Neural cell (in vitro differentiated cells): ENCODE results near the gene PARM1. TPM values are rescaled to one million over a fixed set of nuclear protein-coding genes. Genes with fewer than 3 reads are reported as not detected.

Source experiments
- H2AFZ ChIP-seq: fragments of 200-600, 300-800 bp; sonication (generic), shearing (Covaris generic); 2 replicates; pipeline ENCODE4 v1.6.0; 2014; ENCODE audit warnings: low read depth, mild to moderate bottlenecking, antibody characterized with exemption, low read length, moderate library complexity
- H3F3A ChIP-seq: fragments of 200-600 bp; shearing (Covaris generic); 2 replicates; pipeline ENCODE4 v1.6.1; 2016; ENCODE audit warnings: mild to moderate bottlenecking, moderate library complexity, mixed read lengths, antibody characterized with exemption, low read length; ENCODE audit not compliant: insufficient read depth, poor library complexity, severe bottlenecking
- H3K27ac ChIP-seq: fragments of 200-600, 300-800 bp; sonication (generic), shearing (Covaris generic); 2 replicates; pipeline ENCODE4 v1.5.1; 2014; ENCODE audit warnings: mild to moderate bottlenecking, low read length, moderate library complexity
- H3K27me3 ChIP-seq: fragments of 300-800, 200-600 bp; sonication (generic), shearing (Covaris generic); 2 replicates; pipeline ENCODE4 v1.6.0; 2014; ENCODE audit warnings: mild to moderate bottlenecking, low read depth, low read length, moderate library complexity; ENCODE audit not compliant: insufficient read depth
- H3K36me3 ChIP-seq: fragments of 300-800, 200-600 bp; sonication (generic), shearing (Covaris generic); 2 replicates; pipeline ENCODE4 v1.5.1; 2014; ENCODE audit warnings: mild to moderate bottlenecking, antibody characterized with exemption, low read length, moderate library complexity; ENCODE audit not compliant: insufficient read depth
- H3K4me2 ChIP-seq: fragments of 300-800, 200-600 bp; sonication (generic), shearing (Covaris generic); 2 replicates; pipeline ENCODE4 v1.6.0; 2014; ENCODE audit warnings: mild to moderate bottlenecking, low read length
- H3K4me3 ChIP-seq: fragments of 300-800, 200-600 bp; sonication (generic), shearing (Covaris generic); 2 replicates; pipeline ENCODE4 v1.5.1; 2014; ENCODE audit warnings: mild to moderate bottlenecking, low read length, moderate library complexity
- H3K79me2 ChIP-seq: fragments of 200-600 bp; shearing (Covaris generic); replicated peaks from 2 replicates; pipeline ENCODE4 v1.6.0; 2014; ENCODE audit warnings: mild to moderate bottlenecking, low read length, moderate library complexity; ENCODE audit not compliant: insufficient read depth
- H3K9ac ChIP-seq: fragments of 300-800, 200-600 bp; sonication (generic), shearing (Covaris generic); 2 replicates; pipeline ENCODE4 v1.6.1; 2016; ENCODE audit warnings: mild to moderate bottlenecking, low read length, mixed read lengths
- H3K9me2 ChIP-seq: fragments of 200-600 bp; shearing (Covaris generic); 2 replicates; pipeline ENCODE4 v1.6.1; 2016; ENCODE audit warnings: mild to moderate bottlenecking, low read length, mixed read lengths; ENCODE audit not compliant: insufficient read depth
- H3K9me3 ChIP-seq: fragments of 200-600, 300-800 bp; sonication (generic), shearing (Covaris generic); 2 replicates; pipeline ENCODE4 v1.6.1; 2016; ENCODE audit warnings: mild to moderate bottlenecking, mixed run types, low read length, moderate library complexity, mixed read lengths
- H4K20me1 ChIP-seq: fragments of 200-600 bp; shearing (Covaris generic); 2 replicates; pipeline ENCODE4 v1.6.1; 2016; ENCODE audit warnings: mild to moderate bottlenecking, mixed run types; ENCODE audit not compliant: insufficient read depth
- EP300 ChIP-seq: fragments of 450-650 bp; conservative IDR thresholded peaks from 2 replicates; pipeline ENCODE4 v1.6.1; 2014; ENCODE audit warnings: antibody characterized with exemption, mild to moderate bottlenecking, moderate library complexity; ENCODE audit not compliant: poor library complexity, severe bottlenecking
- EZH2 ChIP-seq: fragments of 200-600, 300-800 bp; shearing (Covaris generic), sonication (generic); IDR thresholded peaks from 2 replicates; pipeline ENCODE4 v1.6.1; 2014; ENCODE audit warnings: antibody characterized with exemption, low read length, borderline replicate concordance, mild to moderate bottlenecking; ENCODE audit not compliant: insufficient read depth, poor library complexity, severe bottlenecking
- MXI1 ChIP-seq: fragments of 450-650 bp; conservative IDR thresholded peaks from 2 replicates; pipeline ENCODE4 v1.6.1; 2014; ENCODE audit warnings: antibody characterized with exemption, mild to moderate bottlenecking; ENCODE audit not compliant: poor library complexity, severe bottlenecking
- POLR2AphosphoS5 ChIP-seq: IDR thresholded peaks from 2 replicates; pipeline ENCODE4 v1.6.1; 2012
- RAD21 ChIP-seq: fragments of 450-650 bp; conservative IDR thresholded peaks from 2 replicates; pipeline ENCODE4 v1.6.1; 2014; ENCODE audit warnings: antibody characterized with exemption, mild to moderate bottlenecking, moderate library complexity
- SMC3 ChIP-seq: fragments of 450-650 bp; conservative IDR thresholded peaks from 2 replicates; pipeline ENCODE4 v1.6.1; 2014; ENCODE audit warnings: antibody characterized with exemption, mild to moderate bottlenecking, moderate library complexity; ENCODE audit not compliant: poor library complexity
- TAF1 ChIP-seq: IDR thresholded peaks from 2 replicates; pipeline ENCODE4 v1.6.1; 2012; ENCODE audit warnings: low read depth
- polyA plus RNA-seq: library from polyadenylated mRNA; depleted of rRNA; stranded (reverse); fragments of >200 nt; gene quantifications from 2 replicates; pipeline ENCODE4 v1.2.3, GENCODE V29; 2014
- TF ChIP-seq, protein P1 (sequence below): fragments of 450-650 bp; IDR thresholded peaks from 2 replicates; pipeline ENCODE4 v1.5.1; 2014; ENCODE audit warnings: antibody characterized with exemption, mild to moderate bottlenecking, moderate library complexity; ENCODE audit not compliant: poor library complexity, severe bottlenecking
- TF ChIP-seq, protein P2 (sequence below): IDR thresholded peaks from 2 replicates; pipeline ENCODE4 v1.6.1; 2012; ENCODE audit warnings: borderline replicate concordance

PARM1 gene
- polyA plus RNA-seq, 1 donor from 2014 or later, result 1.3 TPM

DNA sequence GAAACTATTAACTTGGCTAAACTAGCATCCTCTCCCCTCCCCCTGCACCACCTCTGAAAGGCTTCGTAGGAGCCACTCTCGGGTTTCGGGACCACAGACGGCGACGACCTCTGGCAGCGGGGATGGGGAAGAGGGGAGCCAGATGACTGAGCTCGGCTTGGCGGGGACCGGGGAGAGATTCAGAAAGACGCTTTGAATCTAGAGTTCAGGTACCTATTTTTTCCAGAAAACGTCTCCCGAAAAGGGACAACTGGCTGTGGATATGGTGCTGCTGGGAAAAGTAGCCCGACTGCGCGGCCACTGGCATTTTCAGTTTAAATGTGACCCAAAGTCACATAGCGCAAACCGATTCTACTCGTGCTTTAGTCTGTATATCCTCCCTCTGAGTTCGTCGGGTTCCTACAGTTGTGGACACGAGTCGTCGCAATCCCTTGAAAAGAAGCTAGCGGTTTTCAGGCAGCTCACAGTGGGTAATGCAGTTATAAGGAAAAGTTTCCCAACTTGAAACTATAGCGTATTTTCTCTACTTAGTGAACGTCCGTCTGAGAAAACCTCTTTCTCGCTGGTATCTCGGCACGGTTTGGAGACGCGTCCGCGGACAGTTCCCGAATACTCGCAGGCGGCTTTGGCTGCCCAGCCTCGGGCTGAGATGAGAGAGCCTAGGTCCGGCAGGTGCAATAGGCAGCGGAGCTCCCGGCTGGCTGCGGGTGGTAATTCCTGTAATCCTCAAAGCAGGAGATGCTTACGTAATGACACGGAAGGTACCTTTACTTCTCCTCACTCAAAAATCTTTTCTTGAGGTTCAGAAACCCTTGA, 1.3 kb downstream of the PARM1 start:
- no peak overlapping the region for H2AFZ ChIP-seq
- no peaks in the 10 kb centered on the region for H3K9me2 ChIP-seq
- no peak overlapping the region for H3K27ac ChIP-seq
- peak overlapping the region; percentile 93 for H3K4me3 ChIP-seq
- H3K79me2 ChIP-seq, result no peaks in the 10 kb centered on the region
- H3K27me3 ChIP-seq, result peaks cover 28% of the 10 kb centered on the region
- peak overlapping the region; percentile 71 for H3K4me2 ChIP-seq
- no peaks in the 10 kb centered on the region for H3K9me3 ChIP-seq
- no peaks in the 10 kb centered on the region for H3K36me3 ChIP-seq
- no peak overlapping the region for H3K9ac ChIP-seq
- H3F3A ChIP-seq, result no peaks in the 10 kb centered on the region
- TF ChIP-seq TAF1 (no peak), RAD21 (no peak), EZH2 (no peak), POLR2AphosphoS5 (no peak), EP300 (no peak), SMC3 (no peak), MXI1 (no peak)
- TF ChIP-seq, protein P1, sequence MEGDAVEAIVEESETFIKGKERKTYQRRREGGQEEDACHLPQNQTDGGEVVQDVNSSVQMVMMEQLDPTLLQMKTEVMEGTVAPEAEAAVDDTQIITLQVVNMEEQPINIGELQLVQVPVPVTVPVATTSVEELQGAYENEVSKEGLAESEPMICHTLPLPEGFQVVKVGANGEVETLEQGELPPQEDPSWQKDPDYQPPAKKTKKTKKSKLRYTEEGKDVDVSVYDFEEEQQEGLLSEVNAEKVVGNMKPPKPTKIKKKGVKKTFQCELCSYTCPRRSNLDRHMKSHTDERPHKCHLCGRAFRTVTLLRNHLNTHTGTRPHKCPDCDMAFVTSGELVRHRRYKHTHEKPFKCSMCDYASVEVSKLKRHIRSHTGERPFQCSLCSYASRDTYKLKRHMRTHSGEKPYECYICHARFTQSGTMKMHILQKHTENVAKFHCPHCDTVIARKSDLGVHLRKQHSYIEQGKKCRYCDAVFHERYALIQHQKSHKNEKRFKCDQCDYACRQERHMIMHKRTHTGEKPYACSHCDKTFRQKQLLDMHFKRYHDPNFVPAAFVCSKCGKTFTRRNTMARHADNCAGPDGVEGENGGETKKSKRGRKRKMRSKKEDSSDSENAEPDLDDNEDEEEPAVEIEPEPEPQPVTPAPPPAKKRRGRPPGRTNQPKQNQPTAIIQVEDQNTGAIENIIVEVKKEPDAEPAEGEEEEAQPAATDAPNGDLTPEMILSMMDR, result no peak
- TF ChIP-seq, protein P2, sequence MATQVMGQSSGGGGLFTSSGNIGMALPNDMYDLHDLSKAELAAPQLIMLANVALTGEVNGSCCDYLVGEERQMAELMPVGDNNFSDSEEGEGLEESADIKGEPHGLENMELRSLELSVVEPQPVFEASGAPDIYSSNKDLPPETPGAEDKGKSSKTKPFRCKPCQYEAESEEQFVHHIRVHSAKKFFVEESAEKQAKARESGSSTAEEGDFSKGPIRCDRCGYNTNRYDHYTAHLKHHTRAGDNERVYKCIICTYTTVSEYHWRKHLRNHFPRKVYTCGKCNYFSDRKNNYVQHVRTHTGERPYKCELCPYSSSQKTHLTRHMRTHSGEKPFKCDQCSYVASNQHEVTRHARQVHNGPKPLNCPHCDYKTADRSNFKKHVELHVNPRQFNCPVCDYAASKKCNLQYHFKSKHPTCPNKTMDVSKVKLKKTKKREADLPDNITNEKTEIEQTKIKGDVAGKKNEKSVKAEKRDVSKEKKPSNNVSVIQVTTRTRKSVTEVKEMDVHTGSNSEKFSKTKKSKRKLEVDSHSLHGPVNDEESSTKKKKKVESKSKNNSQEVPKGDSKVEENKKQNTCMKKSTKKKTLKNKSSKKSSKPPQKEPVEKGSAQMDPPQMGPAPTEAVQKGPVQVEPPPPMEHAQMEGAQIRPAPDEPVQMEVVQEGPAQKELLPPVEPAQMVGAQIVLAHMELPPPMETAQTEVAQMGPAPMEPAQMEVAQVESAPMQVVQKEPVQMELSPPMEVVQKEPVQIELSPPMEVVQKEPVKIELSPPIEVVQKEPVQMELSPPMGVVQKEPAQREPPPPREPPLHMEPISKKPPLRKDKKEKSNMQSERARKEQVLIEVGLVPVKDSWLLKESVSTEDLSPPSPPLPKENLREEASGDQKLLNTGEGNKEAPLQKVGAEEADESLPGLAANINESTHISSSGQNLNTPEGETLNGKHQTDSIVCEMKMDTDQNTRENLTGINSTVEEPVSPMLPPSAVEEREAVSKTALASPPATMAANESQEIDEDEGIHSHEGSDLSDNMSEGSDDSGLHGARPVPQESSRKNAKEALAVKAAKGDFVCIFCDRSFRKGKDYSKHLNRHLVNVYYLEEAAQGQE, result no peak
- H4K20me1 ChIP-seq, result no peaks in the 10 kb centered on the region

DNA sequence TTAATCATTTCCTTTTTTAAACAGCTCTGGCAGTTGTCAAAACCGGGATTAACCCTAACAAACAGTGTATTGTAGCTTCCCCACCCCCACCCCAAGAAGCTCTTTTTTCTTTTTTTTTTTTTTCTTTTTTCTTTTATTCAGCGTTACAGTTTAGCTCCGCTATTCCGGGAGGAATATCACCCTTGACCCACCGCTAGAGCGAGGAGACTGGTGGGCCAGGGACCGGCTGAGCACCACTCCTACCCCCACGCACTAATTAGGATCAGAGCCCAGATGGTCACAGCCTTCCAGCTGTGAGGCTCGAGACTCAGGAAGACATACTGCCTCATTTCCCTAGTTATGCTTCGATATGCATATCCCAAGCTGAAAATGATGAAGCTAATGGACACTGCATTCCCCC, 2.0 kb downstream of the PARM1 start:
- H3K4me2 ChIP-seq, result peak overlapping the region; percentile 71

More for the DNA sequence above, 2.0 kb downstream of the PARM1 start:
- H4K20me1 ChIP-seq, result no peaks in the 10 kb centered on the region
- no peak overlapping the region for H3K9ac ChIP-seq
- H3F3A ChIP-seq, result no peaks in the 10 kb centered on the region
- no peaks in the 10 kb centered on the region for H3K36me3 ChIP-seq
- no peaks in the 10 kb centered on the region for H3K9me3 ChIP-seq
- no peak overlapping the region for H3K27ac ChIP-seq
- H3K4me3 ChIP-seq, result peak overlapping the region; percentile 93
- no peak for TF ChIP-seq SMC3
- TF ChIP-seq, protein P2, result no peak
- H3K79me2 ChIP-seq, result no peaks in the 10 kb centered on the region
- H3K9me2 ChIP-seq, result no peaks in the 10 kb centered on the region
- no peak overlapping the region for H2AFZ ChIP-seq
- H3K27me3 ChIP-seq, result peaks cover 28% of the 10 kb centered on the region
